Measurements from ENCODE around the gene CNTN6.

Gene CNTN6

DNA sequence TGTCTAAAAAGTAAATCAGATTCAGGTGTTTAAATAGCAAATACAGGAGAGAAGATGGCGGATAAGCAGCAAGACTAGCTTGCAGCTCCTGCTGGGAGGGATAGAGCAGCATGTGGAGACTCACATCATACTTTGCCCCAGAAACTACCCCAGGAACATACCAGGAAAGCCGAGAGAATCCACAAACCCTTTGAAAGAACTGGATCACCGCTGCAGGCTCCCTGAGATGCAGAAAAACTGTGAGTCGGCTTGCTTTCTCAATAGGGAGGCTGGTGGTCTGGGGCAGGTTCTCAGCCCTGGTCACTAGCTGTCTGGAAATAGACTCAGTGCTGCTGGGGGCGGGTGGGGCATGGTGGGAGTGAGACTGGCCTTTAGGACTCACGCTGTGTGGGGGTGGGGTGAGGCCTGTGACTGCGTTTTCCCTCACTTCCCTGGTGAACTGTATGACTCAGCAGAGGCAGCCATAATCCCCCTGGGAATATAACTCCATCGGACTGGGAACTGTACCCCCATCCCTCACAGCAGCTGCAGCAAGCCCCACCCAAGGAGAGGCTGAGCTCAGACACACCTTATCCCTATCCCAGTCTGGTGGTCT lies 142.8 kb downstream of the CNTN6 start:
- no peaks in the 10 kb centered on the region for H3K36me3 ChIP-seq (ENCODE audit: insufficient read depth)
- TF ChIP-seq, protein P1, sequence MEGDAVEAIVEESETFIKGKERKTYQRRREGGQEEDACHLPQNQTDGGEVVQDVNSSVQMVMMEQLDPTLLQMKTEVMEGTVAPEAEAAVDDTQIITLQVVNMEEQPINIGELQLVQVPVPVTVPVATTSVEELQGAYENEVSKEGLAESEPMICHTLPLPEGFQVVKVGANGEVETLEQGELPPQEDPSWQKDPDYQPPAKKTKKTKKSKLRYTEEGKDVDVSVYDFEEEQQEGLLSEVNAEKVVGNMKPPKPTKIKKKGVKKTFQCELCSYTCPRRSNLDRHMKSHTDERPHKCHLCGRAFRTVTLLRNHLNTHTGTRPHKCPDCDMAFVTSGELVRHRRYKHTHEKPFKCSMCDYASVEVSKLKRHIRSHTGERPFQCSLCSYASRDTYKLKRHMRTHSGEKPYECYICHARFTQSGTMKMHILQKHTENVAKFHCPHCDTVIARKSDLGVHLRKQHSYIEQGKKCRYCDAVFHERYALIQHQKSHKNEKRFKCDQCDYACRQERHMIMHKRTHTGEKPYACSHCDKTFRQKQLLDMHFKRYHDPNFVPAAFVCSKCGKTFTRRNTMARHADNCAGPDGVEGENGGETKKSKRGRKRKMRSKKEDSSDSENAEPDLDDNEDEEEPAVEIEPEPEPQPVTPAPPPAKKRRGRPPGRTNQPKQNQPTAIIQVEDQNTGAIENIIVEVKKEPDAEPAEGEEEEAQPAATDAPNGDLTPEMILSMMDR (conservative IDR thresholded peaks at IDR 0.05; ENCODE audit: low read depth, low read length) = no peak
- H3K27me3 ChIP-seq (ENCODE audit: insufficient read depth, low read depth) = no peaks in the 10 kb centered on the region
- no peak overlapping the region for H3K4me2 ChIP-seq
- no peak overlapping the region for H3K9ac ChIP-seq
- H3K4me1 ChIP-seq (ENCODE audit: low read depth, poor library complexity, severe bottlenecking) = no peaks in the 10 kb centered on the region
- H3K27ac ChIP-seq = no peak overlapping the region
- no peaks in the 10 kb centered on the region for H4K20me1 ChIP-seq (ENCODE audit: insufficient read depth)
- no peak overlapping the region for H2AFZ ChIP-seq (ENCODE audit: low read depth)
- no peak overlapping the region for H3K4me3 ChIP-seq (IDR thresholded peaks at IDR 0.05; ENCODE audit: insufficient read depth, low read depth, low read length)
- no peaks in the 10 kb centered on the region for H3K79me2 ChIP-seq (ENCODE audit: insufficient read depth, low read depth)

DNA sequence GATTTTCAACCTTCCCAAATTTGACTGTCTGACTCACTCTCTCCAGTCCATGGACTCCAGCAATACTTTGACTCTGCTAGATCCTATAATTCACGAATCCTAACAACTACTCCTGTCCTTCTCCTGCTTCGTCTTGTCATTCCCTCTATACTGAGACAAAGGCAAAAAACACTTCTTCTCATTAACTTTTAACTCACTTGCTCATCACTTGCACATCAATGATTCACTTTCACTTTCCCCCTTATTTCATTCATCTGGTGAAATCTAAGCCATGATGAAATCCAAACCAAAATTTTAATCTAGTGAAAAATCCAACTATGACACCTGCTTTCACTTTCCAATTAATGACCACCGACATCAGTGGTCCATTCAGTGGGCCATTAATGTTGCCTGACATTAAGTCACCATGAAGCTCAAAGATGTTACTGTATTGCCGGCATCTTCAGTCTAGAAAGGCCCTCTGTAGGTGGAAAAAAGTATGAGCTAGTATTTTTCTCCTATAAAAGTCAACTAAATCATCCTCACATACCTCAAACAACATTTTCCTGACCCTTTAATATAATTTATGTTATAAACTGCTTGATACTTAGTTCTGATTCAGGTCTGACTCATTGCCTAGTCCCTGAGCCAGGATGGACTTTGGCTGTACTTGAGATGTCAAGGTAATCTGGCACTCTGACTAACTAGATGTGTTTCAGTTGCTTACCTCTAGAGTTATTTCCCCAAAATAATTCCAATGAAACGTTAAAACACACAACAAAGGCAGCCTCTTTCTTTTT lies 158.6 kb downstream of the CNTN6 start:
- Histone ChIP-seq H3K4me1 (ENCODE audit: low read depth, poor library complexity, severe bottlenecking) (no peaks in the 10 kb centered on the region), H3K27ac (no peak overlapping the region), H4K20me1 (ENCODE audit: insufficient read depth) (no peaks in the 10 kb centered on the region), H3K36me3 (ENCODE audit: insufficient read depth) (no peaks in the 10 kb centered on the region), H3K4me3 (IDR thresholded peaks at IDR 0.05; ENCODE audit: insufficient read depth, low read depth, low read length) (no peak overlapping the region), H3K4me2 (no peak overlapping the region), H3K79me2 (ENCODE audit: insufficient read depth, low read depth) (no peaks in the 10 kb centered on the region), H2AFZ (ENCODE audit: low read depth) (no peak overlapping the region), H3K9ac (no peak overlapping the region), H3K27me3 (ENCODE audit: insufficient read depth, low read depth) (no peaks in the 10 kb centered on the region)
- TF ChIP-seq, protein P1 (conservative IDR thresholded peaks at IDR 0.05; ENCODE audit: low read depth, low read length) = no peak

DNA sequence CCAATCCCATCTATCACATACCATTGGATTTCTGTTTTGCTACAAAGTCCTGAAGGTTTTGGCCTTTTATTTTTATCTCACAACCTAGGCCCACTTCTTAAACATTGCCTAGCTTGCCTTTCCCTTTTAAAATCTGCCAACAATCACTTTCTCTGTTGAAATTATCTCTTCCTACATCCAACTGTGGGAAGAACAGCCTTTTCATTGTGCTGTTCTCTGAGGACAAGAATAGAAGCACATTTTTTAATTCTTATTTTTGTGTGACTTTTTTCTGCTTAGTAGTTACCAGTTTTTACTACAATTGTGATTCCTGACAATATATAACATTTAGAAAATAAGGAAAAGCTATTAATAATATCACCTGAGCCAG lies 159.2 kb downstream of the CNTN6 start:
- no peak overlapping the region for H2AFZ ChIP-seq (ENCODE audit: low read depth)
- no peaks in the 10 kb centered on the region for H3K4me1 ChIP-seq (ENCODE audit: low read depth, poor library complexity, severe bottlenecking)
- no peak overlapping the region for H3K27ac ChIP-seq
- no peak overlapping the region for H3K4me2 ChIP-seq
- H3K4me3 ChIP-seq (IDR thresholded peaks at IDR 0.05; ENCODE audit: insufficient read depth, low read depth, low read length) = no peak overlapping the region
- no peaks in the 10 kb centered on the region for H4K20me1 ChIP-seq (ENCODE audit: insufficient read depth)
- H3K27me3 ChIP-seq (ENCODE audit: insufficient read depth, low read depth) = no peaks in the 10 kb centered on the region
- no peak overlapping the region for H3K9ac ChIP-seq
- TF ChIP-seq, protein P1 (conservative IDR thresholded peaks at IDR 0.05; ENCODE audit: low read depth, low read length) = no peak
- no peaks in the 10 kb centered on the region for H3K36me3 ChIP-seq (ENCODE audit: insufficient read depth)
- H3K79me2 ChIP-seq (ENCODE audit: insufficient read depth, low read depth) = no peaks in the 10 kb centered on the region

GRCh38 chr3:1262246-1262645 lies 169.4 kb downstream of the CNTN6 start:
- H3K9ac ChIP-seq = no peak overlapping the region
- TF ChIP-seq, protein P1 (conservative IDR thresholded peaks at IDR 0.05; ENCODE audit: low read depth, low read length) = no peak
- H4K20me1 ChIP-seq (ENCODE audit: insufficient read depth) = no peaks in the 10 kb centered on the region
- no peaks in the 10 kb centered on the region for H3K4me1 ChIP-seq (ENCODE audit: low read depth, poor library complexity, severe bottlenecking)
- no peak overlapping the region for H2AFZ ChIP-seq (ENCODE audit: low read depth)
- no peaks in the 10 kb centered on the region for H3K27me3 ChIP-seq (ENCODE audit: insufficient read depth, low read depth)
- no peaks in the 10 kb centered on the region for H3K36me3 ChIP-seq (ENCODE audit: insufficient read depth)
- no peak overlapping the region for H3K4me2 ChIP-seq
- no peaks in the 10 kb centered on the region for H3K79me2 ChIP-seq (ENCODE audit: insufficient read depth, low read depth)
- no peak overlapping the region for H3K27ac ChIP-seq
- H3K4me3 ChIP-seq (IDR thresholded peaks at IDR 0.05; ENCODE audit: insufficient read depth, low read depth, low read length) = no peak overlapping the region

Data from KMS-11 (cell line).